Type B pancreatic cell (in vitro differentiated cells): Measurements from ENCODE around the gene ARHGEF28. TPM values are rescaled to one million over a fixed set of nuclear protein-coding genes. Genes with fewer than 3 reads are reported as not detected.

Experiments
- DNase-seq: peaks from one replicate; pipeline ENCODE4 v3.0.0; 2021; ENCODE audit warnings: mixed read lengths; ENCODE audit not compliant: unreplicated experiment; ENCODE audit errors: extremely low spot score
- H3K27ac Mint-ChIP-seq: 2 replicates; pipeline ENCODE4 v1.8.0; 2021; ENCODE audit warnings: mild to moderate bottlenecking, mixed read lengths
- H3K27me3 Mint-ChIP-seq: 2 replicates; pipeline ENCODE4 v1.8.0; 2021; ENCODE audit warnings: mixed read lengths
- H3K36me3 Mint-ChIP-seq: 2 replicates; pipeline ENCODE4 v1.8.0; 2021; ENCODE audit warnings: mixed read lengths
- H3K4me1 Mint-ChIP-seq: one replicate; pipeline ENCODE4 v1.8.0; 2021; ENCODE audit warnings: mixed read lengths; ENCODE audit not compliant: unreplicated experiment
- H3K4me3 Mint-ChIP-seq: 2 replicates; pipeline ENCODE4 v1.8.0; 2021; ENCODE audit warnings: mild to moderate bottlenecking, mixed read lengths
- H3K9me3 Mint-ChIP-seq: 2 replicates; pipeline ENCODE4 v1.8.0; 2021; ENCODE audit warnings: mixed read lengths
- CTCF ChIP-seq: fragments of 200-600 bp; sonication (generic); conservative IDR thresholded peaks from 2 replicates; pipeline ENCODE4 v1.5.0; 2021; ENCODE audit warnings: antibody characterized with exemption, mild to moderate bottlenecking
- total RNA-seq: library from RNA; stranded (reverse); gene quantifications from 2 replicates; pipeline ENCODE4 v1.2.1, GENCODE V29; 2021; ENCODE audit warnings: low replicate concordance

Gene ARHGEF28
- total RNA-seq, 1 donor from 2014 or later, result 24.9 TPM

- no peak for TF ChIP-seq CTCF
- Mint-ChIP-seq H3K9me3 (peaks cover 14% of the 10 kb centered on the region), H3K27ac (peak overlapping the region; percentile 91), H3K36me3 (peaks cover 10% of the 10 kb centered on the region), H3K4me1 (peaks cover 18% of the 10 kb centered on the region), H3K27me3 (peaks cover 3% of the 10 kb centered on the region), H3K4me3 (no peak overlapping the region)
- no peak for DNase-seq
Measured at GRCh38 chr5:73647721-73648120, 21.7 kb downstream of the ARHGEF28 start.

- H3K36me3 Mint-ChIP-seq, result peaks cover 10% of the 10 kb centered on the region
- DNase-seq, result no peak
- peaks cover 3% of the 10 kb centered on the region for H3K27me3 Mint-ChIP-seq
- peak overlapping the region; percentile 63 for H3K4me3 Mint-ChIP-seq
- TF ChIP-seq CTCF, result no peak
- peak overlapping the region; percentile 91 for H3K27ac Mint-ChIP-seq
- H3K4me1 Mint-ChIP-seq, result peaks cover 18% of the 10 kb centered on the region
- H3K9me3 Mint-ChIP-seq, result peaks cover 14% of the 10 kb centered on the region
Measured at GRCh38 chr5:73648515-73648914, 22.5 kb downstream of the ARHGEF28 start.

GRCh38 chr5:73649926-73650325, 23.9 kb downstream of the ARHGEF28 start:
- no peak for DNase-seq
- Mint-ChIP-seq H3K9me3 (peaks cover 14% of the 10 kb centered on the region), H3K36me3 (peaks cover 10% of the 10 kb centered on the region), H3K27ac (peak overlapping the region; percentile 91), H3K4me3 (no peak overlapping the region), H3K27me3 (peaks cover 3% of the 10 kb centered on the region), H3K4me1 (peaks cover 21% of the 10 kb centered on the region)
- no peak for TF ChIP-seq CTCF

GRCh38 chr5:73652391-73652790, 26.4 kb downstream of the ARHGEF28 start:
- no peaks in the 10 kb centered on the region for H3K27me3 Mint-ChIP-seq
- no peak for TF ChIP-seq CTCF

GRCh38 chr5:73654171-73654811, 28.3 kb downstream of the ARHGEF28 start:
- Mint-ChIP-seq H3K4me3 (peak overlapping the region; percentile 28), H3K36me3 (peaks cover 6% of the 10 kb centered on the region), H3K27me3 (no peaks in the 10 kb centered on the region), H3K9me3 (peaks cover 9% of the 10 kb centered on the region), H3K27ac (peak overlapping the region; percentile 95), H3K4me1 (peaks cover 15% of the 10 kb centered on the region)
- DNase-seq, result no peak
- TF ChIP-seq CTCF, result no peak

More at GRCh38 chr5:73652391-73652790, 26.4 kb downstream of the ARHGEF28 start:
- peaks cover 10% of the 10 kb centered on the region for H3K36me3 Mint-ChIP-seq
- H3K27ac Mint-ChIP-seq, result peak overlapping the region; percentile 95
- peaks cover 14% of the 10 kb centered on the region for H3K9me3 Mint-ChIP-seq
- no peak for DNase-seq
- H3K4me1 Mint-ChIP-seq, result peaks cover 21% of the 10 kb centered on the region
- H3K4me3 Mint-ChIP-seq, result peak overlapping the region; percentile 57
